Gastrocnemius medialis (tissue), 4 donors: ENCODE data around the gene BTF3.

Experiments
- POLR2A ChIP-seq, 2 donors: fragments of 450-650 bp; IDR thresholded peaks; one replicate each; pipeline ENCODE4 v1.6.1; 2017; ENCODE audit warnings: antibody characterized with exemption in 2 of 2, mild to moderate bottlenecking in 2 of 2, moderate library complexity in 2 of 2
- TF ChIP-seq, protein P1 (sequence below), 5 experiments: fragments of 450-650 bp in 3 of 5; fragments of 200-600 bp in 2 of 5; sonication (generic) in 2 of 5; IDR thresholded peaks in 4 of 5; conservative IDR thresholded peaks in 1 of 5; 1 replicate in 4 of 5; 2 replicates in 1 of 5; pipeline ENCODE4 v1.5.1; 2016 to 2019; ENCODE audit warnings: antibody characterized with exemption in 5 of 5, mild to moderate bottlenecking in 3 of 5, moderate library complexity in 3 of 5

DNA sequence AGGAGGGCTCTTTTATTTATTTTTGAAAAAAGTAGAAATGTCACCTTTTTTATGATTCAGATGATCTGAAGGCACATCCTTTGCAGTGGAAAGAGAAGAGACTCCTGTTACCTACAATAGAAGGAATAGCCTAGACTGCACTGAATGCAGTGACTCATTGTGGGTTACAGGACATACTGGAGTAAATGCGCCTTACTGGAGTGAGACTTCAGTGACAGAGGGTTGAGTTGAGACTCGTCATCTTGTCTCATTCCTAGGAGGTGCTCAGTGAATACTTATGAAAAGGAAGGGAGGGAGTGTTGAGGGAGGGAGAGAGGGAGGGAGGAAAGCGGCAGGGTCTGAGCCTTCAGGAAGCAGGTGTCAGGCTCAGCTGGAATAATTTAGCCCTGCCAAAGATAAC lies 42.0 kb downstream of the BTF3 start:
- TF ChIP-seq, protein P1, sequence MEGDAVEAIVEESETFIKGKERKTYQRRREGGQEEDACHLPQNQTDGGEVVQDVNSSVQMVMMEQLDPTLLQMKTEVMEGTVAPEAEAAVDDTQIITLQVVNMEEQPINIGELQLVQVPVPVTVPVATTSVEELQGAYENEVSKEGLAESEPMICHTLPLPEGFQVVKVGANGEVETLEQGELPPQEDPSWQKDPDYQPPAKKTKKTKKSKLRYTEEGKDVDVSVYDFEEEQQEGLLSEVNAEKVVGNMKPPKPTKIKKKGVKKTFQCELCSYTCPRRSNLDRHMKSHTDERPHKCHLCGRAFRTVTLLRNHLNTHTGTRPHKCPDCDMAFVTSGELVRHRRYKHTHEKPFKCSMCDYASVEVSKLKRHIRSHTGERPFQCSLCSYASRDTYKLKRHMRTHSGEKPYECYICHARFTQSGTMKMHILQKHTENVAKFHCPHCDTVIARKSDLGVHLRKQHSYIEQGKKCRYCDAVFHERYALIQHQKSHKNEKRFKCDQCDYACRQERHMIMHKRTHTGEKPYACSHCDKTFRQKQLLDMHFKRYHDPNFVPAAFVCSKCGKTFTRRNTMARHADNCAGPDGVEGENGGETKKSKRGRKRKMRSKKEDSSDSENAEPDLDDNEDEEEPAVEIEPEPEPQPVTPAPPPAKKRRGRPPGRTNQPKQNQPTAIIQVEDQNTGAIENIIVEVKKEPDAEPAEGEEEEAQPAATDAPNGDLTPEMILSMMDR (IDR thresholded peaks at IDR 0.05 in 4 of 5, conservative IDR thresholded peaks at IDR 0.05 in 1 of 5), result no peak
- TF ChIP-seq POLR2A (IDR thresholded peaks at IDR 0.05), result no peak
